GM12878 (cell line): Measurements from ENCODE around the gene C17orf50. TPM values are rescaled to one million over a fixed set of nuclear protein-coding genes. Genes with fewer than 3 reads are reported as not detected.

Source experiments
- ATAC-seq: fragments of 200-7000 bp; cut with Tn5 transposase; 3 replicates; pipeline ENCODE4 v1.9.1; 2020; ENCODE audit warnings: mild to moderate bottlenecking, moderate library complexity
- BruUV-seq: library from RNA; stranded (reverse); fragments of 400-500 nt; replicated peaks from 2 replicates; lab custom pipeline; 2021; lab: Mats Ljungman, UMichigan
- CTCF ChIA-PET: fragments of 300-600 bp; sonication (Branson Sonifier 250); formaldehyde crosslinking; extraction: SDS; loops from one replicate; lab custom pipeline; 2021; ENCODE audit warnings: inconsistent platforms; lab: Yijun Ruan, JAX
- POLR2A ChIA-PET: fragments of 350-600 bp; formaldehyde crosslinking; extraction: SDS; loops from one replicate; lab custom pipeline; 2021; ENCODE audit warnings: inconsistent platforms; lab: Charles Lee
- RAD21 ChIA-PET: fragments of 300-600 bp; sonication (Branson Sonifier 250); formaldehyde crosslinking; loops from one replicate; lab custom pipeline; 2023; ENCODE audit warnings: antibody characterized with exemption; ENCODE audit not compliant: unreplicated experiment; lab: Charles Lee
- SMC1A ChIA-PET: fragments of 300-600 bp; sonication (Branson Sonifier 250); formaldehyde crosslinking; loops from one replicate; lab custom pipeline; 2023; ENCODE audit not compliant: unreplicated experiment, uncharacterized antibody; lab: Charles Lee
- DNase-seq: peaks from one replicate; pipeline ENCODE4 v3.0.0-alpha.2; 2011; ENCODE audit warnings: low read depth, low spot score
- FAIRE-seq: peaks from 3 replicates; lab custom pipeline; 2011; peaks lifted over from hg19 to GRCh38; lab: Jason Lieb, UNC
- H2AFZ ChIP-seq: 2 replicates; pipeline ENCODE4 v1.6.0; 2011; ENCODE audit warnings: low read depth, low read length, control low read depth; ENCODE audit not compliant: control insufficient read depth
- H3K27ac ChIP-seq: 2 replicates; pipeline ENCODE4 v1.5.1; 2011; ENCODE audit warnings: control low read depth; ENCODE audit not compliant: control insufficient read depth, insufficient read depth
- H3K27me3 ChIP-seq, 2 experiments: replicated peaks in 1 of 2; 2 replicates each; pipeline versions ENCODE4 v1.6.0 to v1.6.1; 2011; ENCODE audit warnings: low read length in 1 of 2; ENCODE audit not compliant: control insufficient read depth in 2 of 2, insufficient read depth in 2 of 2
- H3K36me3 ChIP-seq, 2 experiments: 2 replicates each; pipeline ENCODE4 v1.5.1; 2011; ENCODE audit warnings: low read length in 1 of 2; ENCODE audit not compliant: control insufficient read depth in 2 of 2, insufficient read depth in 2 of 2
- H3K4me1 ChIP-seq: 2 replicates; pipeline ENCODE4 v1.6.1; 2011; ENCODE audit warnings: mild to moderate bottlenecking, low read length, moderate library complexity, mixed read lengths; ENCODE audit not compliant: control insufficient read depth, insufficient read depth
- H3K4me2 ChIP-seq: 2 replicates; pipeline ENCODE4 v1.6.0; 2011; ENCODE audit warnings: control low read depth; ENCODE audit not compliant: control insufficient read depth, insufficient read depth
- H3K4me3 ChIP-seq: fragments of 200-600 bp; sonication (generic); 2 replicates; pipeline ENCODE4 v1.5.1; 2016
- H3K79me2 ChIP-seq: 2 replicates; pipeline ENCODE4 v1.6.0; 2011; ENCODE audit warnings: low read length; ENCODE audit not compliant: control insufficient read depth, insufficient read depth
- H3K9ac ChIP-seq: 2 replicates; pipeline ENCODE4 v1.8.0; 2011; ENCODE audit warnings: low read length, control low read depth, mixed read lengths; ENCODE audit not compliant: control insufficient read depth, insufficient read depth
- H3K9me3 ChIP-seq: replicated peaks from 3 replicates; pipeline ENCODE4 v1.5.1; 2011; ENCODE audit warnings: mild to moderate bottlenecking, low read length; ENCODE audit not compliant: control insufficient read depth, insufficient read depth
- H4K20me1 ChIP-seq: 2 replicates; pipeline ENCODE4 v1.6.0; 2011; ENCODE audit not compliant: control insufficient read depth, insufficient read depth
- CHD4 ChIP-seq: fragments of 200-600 bp; sonication (generic); IDR thresholded peaks from 2 replicates; pipeline ENCODE4 v1.6.1; 2016; ENCODE audit warnings: mild to moderate bottlenecking
- CREM ChIP-seq: IDR thresholded peaks from 2 replicates; pipeline ENCODE4 v1.6.1; 2014; ENCODE audit warnings: antibody characterized with exemption, low read depth
- EGR1 ChIP-seq, 2 experiments: IDR thresholded peaks; 1 replicate in 1 of 2; 2 replicates in 1 of 2; pipeline ENCODE4 v1.6.1; 2011 to 2012; ENCODE audit warnings: low read depth in 2 of 2, low read length in 2 of 2, borderline replicate concordance in 1 of 2, mild to moderate bottlenecking in 1 of 2, moderate library complexity in 1 of 2
- ESRRA ChIP-seq: IDR thresholded peaks from 2 replicates; pipeline ENCODE4 v1.6.1; 2012; ENCODE audit warnings: mild to moderate bottlenecking, low read length, improper control_type of control experiment
- FOXK2 ChIP-seq: fragments of 450-650 bp; IDR thresholded peaks from 2 replicates; pipeline ENCODE4 v1.6.1; 2017; ENCODE audit warnings: mild to moderate bottlenecking, moderate library complexity
- IKZF2 ChIP-seq, 2 experiments: fragments of 450-650 bp; IDR thresholded peaks; 2 replicates each; pipeline ENCODE4 v1.6.1; 2017; ENCODE audit warnings: mild to moderate bottlenecking in 2 of 2, moderate library complexity in 2 of 2
- JUND ChIP-seq: IDR thresholded peaks from 2 replicates; pipeline ENCODE4 v1.6.1; 2012; ENCODE audit warnings: low read depth, mild to moderate bottlenecking, low read length, improper control_type of control experiment, moderate library complexity
- KAT2A ChIP-seq: conservative IDR thresholded peaks from 2 replicates; pipeline ENCODE4 v1.6.1; 2011; ENCODE audit warnings: low read depth, low read length; ENCODE audit not compliant: control insufficient read depth
- MEF2B ChIP-seq: fragments of 450-650 bp; IDR thresholded peaks from 2 replicates; pipeline ENCODE4 v1.6.1; 2018; ENCODE audit warnings: mild to moderate bottlenecking, moderate library complexity; ENCODE audit not compliant: partially characterized antibody, poor library complexity, severe bottlenecking
- MTA3 ChIP-seq: IDR thresholded peaks from 2 replicates; pipeline ENCODE4 v1.6.1; 2012; ENCODE audit warnings: low read length, inconsistent platforms, borderline replicate concordance
- NR2C1 ChIP-seq: fragments of 450-650 bp; IDR thresholded peaks from 2 replicates; pipeline ENCODE4 v1.6.1; 2017; ENCODE audit warnings: antibody characterized with exemption, mild to moderate bottlenecking, moderate library complexity
- POLR2A ChIP-seq: IDR thresholded peaks from 2 replicates; pipeline ENCODE4 v1.6.1; 2011; ENCODE audit warnings: low read depth, mild to moderate bottlenecking, low read length
- RELA ChIP-seq: fragments of 450-650 bp; IDR thresholded peaks from 2 replicates; pipeline ENCODE4 v1.8.0; 2014; ENCODE audit warnings: borderline replicate concordance; ENCODE audit not compliant: partially characterized antibody
- SUPT20H ChIP-seq: IDR thresholded peaks from 2 replicates; pipeline ENCODE4 v1.6.1; 2011; ENCODE audit warnings: low read depth, mild to moderate bottlenecking, low read length, moderate library complexity, borderline replicate concordance; ENCODE audit not compliant: control insufficient read depth
- ZNF622 ChIP-seq: fragments of 450-650 bp; IDR thresholded peaks from 2 replicates; pipeline ENCODE4 v1.6.1; 2017; ENCODE audit warnings: mild to moderate bottlenecking, inconsistent platforms
- WGBS: methylation state at CpG from one replicate; pipeline ENCODE4 v1.1.6; 2016; ENCODE audit warnings: low lambda C conversion rate; ENCODE audit not compliant: insufficient replicate concordance, insufficient coverage; ENCODE audit errors: missing lambda C conversion rate; 5-methylcytosine and 5-hydroxymethylcytosine counted together
- in situ Hi-C: fragments of 300-500 bp; cut with MboI; formaldehyde crosslinking; loops from 9 replicates; pipeline ENCODE4 v1.14.3; 2018; ENCODE audit warnings: mixed read lengths
- intact Hi-C: fragments of 100-400 bp; cut with micrococcal nuclease; formaldehyde crosslinking; loops from one replicate; pipeline ENCODE4 v1.14.2; 2022; ENCODE audit not compliant: unreplicated experiment
- polyA plus RNA-seq, 11 experiments: library from polyadenylated mRNA; depleted of rRNA in 4 of 11; unstranded in 6 of 11; stranded (reverse) in 5 of 11; fragments of >200 nt; fragmentation: Nextera tagmentation in 4 of 11; fragmentation: Illumina TruSeq in 1 of 11; extraction: Ambion mirVana in 4 of 11; extraction: Trizol in 1 of 11; gene quantifications; 1 replicate in 1 of 11; 2 replicates in 10 of 11; pipeline versions ENCODE4 v1.2.1 to v1.2.3, GENCODE V29; 2011 to 2016; ENCODE audit warnings: inconsistent platforms in 2 of 11, missing spikeins in 2 of 11, low read depth in 1 of 11
- total RNA-seq, 4 experiments: library from RNA; depleted of rRNA in 3 of 4; stranded (reverse); fragments of >200 nt in 3 of 4; fragmentation: Illumina TruSeq in 1 of 4; extraction: Trizol in 1 of 4; gene quantifications; 2 replicates each; pipeline versions ENCODE4 v1.2.1 to v1.2.3, GENCODE V29; 2013 to 2021
- TF ChIP-seq, protein P1 (sequence below): fragments of 450-650 bp; IDR thresholded peaks from 2 replicates; pipeline ENCODE4 v1.6.1; 2017; ENCODE audit warnings: mild to moderate bottlenecking

Gene C17orf50
- total and polyA plus RNA-seq, 10 of the 15 experiments (the other 5 are each of a cell fraction or from before 2014, with no cell fraction given) = 0.16 TPM; not detected in 9

DNA sequence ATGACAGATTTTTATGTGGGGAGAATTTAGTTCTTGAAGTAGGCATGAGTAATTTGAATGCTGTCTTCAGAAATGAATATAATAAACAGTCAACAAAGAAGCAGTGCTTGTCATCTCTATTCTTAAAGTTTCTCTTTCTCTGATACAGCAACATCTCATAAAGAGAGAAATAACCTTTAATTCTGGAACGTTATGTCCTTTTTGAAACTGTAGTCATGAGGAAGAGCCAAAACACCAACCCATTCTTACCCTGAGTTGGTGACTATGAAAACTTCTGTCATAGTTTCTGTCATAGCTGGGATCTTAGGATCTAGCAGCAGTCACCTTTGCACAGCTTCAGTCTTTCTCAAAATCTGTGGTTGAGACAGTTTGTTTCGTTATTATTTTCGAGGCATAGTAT is 44.5 kb upstream of the C17orf50 start:
- ChIA-PET POLR2A (no interaction called here), SMC1A (interaction anchor here (1.0 kb wide), 1 partner anchor 102 kb away, joined by 3 read pairs; no protein-coding TSS in a partner anchor), RAD21 (no interaction called here), CTCF (interaction anchor here (1.0 kb wide), 1 partner anchor 103 kb away, joined by 3 read pairs; no protein-coding TSS in a partner anchor)
- FAIRE-seq (no peak), ATAC-seq (no peak), DNase-seq (no peak)
- Histone ChIP-seq H4K20me1 (no peaks in the 10 kb centered on the region), H3K36me3 (peaks cover 3 to 34% of the 10 kb centered on the region in 2 experiments), H3K4me3 (no peak overlapping the region), H3K27ac (no peak overlapping the region), H3K79me2 (no peaks in the 10 kb centered on the region), H3K9ac (no peak overlapping the region), H3K4me1 (no peaks in the 10 kb centered on the region), H3K27me3 (no peaks in the 10 kb centered on the region), H2AFZ (no peak overlapping the region), H3K9me3 (no peaks in the 10 kb centered on the region), H3K4me2 (no peak overlapping the region)
- in situ Hi-C loops (no loop called here), intact Hi-C loops (no loop called here)
- BruUV-seq = no TSS peak
- TF ChIP-seq NR2C1 = no peak
- no peak for TF ChIP-seq CREM
- TF ChIP-seq MEF2B = no peak
- no peak for TF ChIP-seq CHD4
- 0% methylated on average over 3 of the region's 3 CpGs for WGBS

DNA sequence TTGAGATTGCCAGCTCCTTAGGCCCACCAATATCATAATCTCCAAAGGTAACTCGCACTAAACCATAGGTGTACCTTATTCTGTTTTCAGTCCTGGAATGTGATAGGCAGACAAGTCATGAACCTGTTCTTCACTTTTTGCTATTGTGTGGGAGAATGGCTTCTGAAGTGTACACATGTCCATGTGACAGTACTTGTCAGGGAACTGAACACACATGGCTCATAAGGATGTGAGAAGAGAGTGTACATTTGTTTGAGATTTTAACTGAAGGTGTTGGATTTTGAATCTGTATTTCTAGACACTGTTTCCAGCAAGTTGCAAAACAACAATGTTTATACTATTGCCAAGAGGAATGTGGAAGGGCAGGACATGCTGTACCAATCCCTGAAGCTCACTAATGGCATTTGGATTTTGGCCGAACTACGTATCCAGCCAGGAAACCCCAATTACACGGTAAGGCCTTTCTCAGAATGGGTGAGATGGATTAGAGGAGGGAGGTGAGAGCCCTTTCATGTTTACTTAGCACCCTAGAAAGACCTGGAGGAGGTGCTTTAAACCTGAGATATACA is 43.7 kb upstream of the C17orf50 start:
- SMC1A ChIA-PET = interaction anchor here (1.1 kb wide), 2 partner anchors 10 to 47 kb away, joined by 3 read pairs; no protein-coding TSS in a partner anchor
- ATAC-seq (no peak), DNase-seq (no peak), FAIRE-seq (no peak)
- Histone ChIP-seq H4K20me1 (no peaks in the 10 kb centered on the region), H3K27ac (no peak overlapping the region), H2AFZ (no peak overlapping the region), H3K79me2 (no peaks in the 10 kb centered on the region), H3K27me3 (no peaks in the 10 kb centered on the region), H3K4me1 (no peaks in the 10 kb centered on the region), H3K4me2 (no peak overlapping the region), H3K9ac (no peak overlapping the region), H3K36me3 (peaks cover 3 to 34% of the 10 kb centered on the region in 2 experiments), H3K9me3 (no peaks in the 10 kb centered on the region), H3K4me3 (no peak overlapping the region)
- in situ Hi-C loops = no loop called here
- intact Hi-C loops = no loop called here
- RAD21 ChIA-PET = no interaction called here
- BruUV-seq = no TSS peak
- CTCF ChIA-PET = interaction anchor here (1.0 kb wide), 1 partner anchor 103 kb away, joined by 3 read pairs; no protein-coding TSS in a partner anchor
- WGBS = 100% methylated on average over 4 of the region's 4 CpGs
- POLR2A ChIA-PET = no interaction called here
- no peak for TF ChIP-seq NR2C1
- TF ChIP-seq ESRRA = no peak
- TF ChIP-seq FOXK2 = no peak
- TF ChIP-seq SUPT20H = no peak
- no peak for TF ChIP-seq POLR2A
- TF ChIP-seq KAT2A = no peak
- TF ChIP-seq IKZF2 (IDR thresholded peaks at IDR 0.05) = no peak
- TF ChIP-seq ZNF622 = no peak
- no peak for TF ChIP-seq RELA
- no peak for TF ChIP-seq MTA3
- TF ChIP-seq JUND = no peak
- TF ChIP-seq EGR1 (IDR thresholded peaks at IDR 0.05; ENCODE audit: borderline replicate concordance in 1 of 2, low read depth in 2 of 2, low read length in 2 of 2) = no peak
- TF ChIP-seq, protein P1, sequence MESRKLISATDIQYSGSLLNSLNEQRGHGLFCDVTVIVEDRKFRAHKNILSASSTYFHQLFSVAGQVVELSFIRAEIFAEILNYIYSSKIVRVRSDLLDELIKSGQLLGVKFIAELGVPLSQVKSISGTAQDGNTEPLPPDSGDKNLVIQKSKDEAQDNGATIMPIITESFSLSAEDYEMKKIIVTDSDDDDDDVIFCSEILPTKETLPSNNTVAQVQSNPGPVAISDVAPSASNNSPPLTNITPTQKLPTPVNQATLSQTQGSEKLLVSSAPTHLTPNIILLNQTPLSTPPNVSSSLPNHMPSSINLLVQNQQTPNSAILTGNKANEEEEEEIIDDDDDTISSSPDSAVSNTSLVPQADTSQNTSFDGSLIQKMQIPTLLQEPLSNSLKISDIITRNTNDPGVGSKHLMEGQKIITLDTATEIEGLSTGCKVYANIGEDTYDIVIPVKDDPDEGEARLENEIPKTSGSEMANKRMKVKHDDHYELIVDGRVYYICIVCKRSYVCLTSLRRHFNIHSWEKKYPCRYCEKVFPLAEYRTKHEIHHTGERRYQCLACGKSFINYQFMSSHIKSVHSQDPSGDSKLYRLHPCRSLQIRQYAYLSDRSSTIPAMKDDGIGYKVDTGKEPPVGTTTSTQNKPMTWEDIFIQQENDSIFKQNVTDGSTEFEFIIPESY = no peak
